HepG2 (cell line): ENCODE results near the gene STPG2. TPM values are rescaled to one million over a fixed set of nuclear protein-coding genes. Genes with fewer than 3 reads are reported as not detected.

Experiments used
- ELF3 ChIP-seq: IDR thresholded peaks from 2 replicates; pipeline ENCODE4 v1.6.1; 2016; ENCODE audit warnings: missing genetic modification reagents, missing compliant biosample characterization
- ERF ChIP-seq: IDR thresholded peaks from 2 replicates; pipeline ENCODE4 v1.6.1; 2018; ENCODE audit warnings: missing biosample characterization, missing genetic modification reagents
- FOSL1 ChIP-seq: sonication (generic); formaldehyde crosslinking; IDR thresholded peaks from 2 replicates; pipeline ENCODE4 v1.9.0; 2021; ENCODE audit warnings: missing genetic modification reagents, borderline replicate concordance
- GRHL1 ChIP-seq: sonication (generic); formaldehyde crosslinking; conservative IDR thresholded peaks from 2 replicates; pipeline ENCODE4 v1.8.0; 2022; ENCODE audit warnings: missing genetic modification reagents
- MZF1 ChIP-seq: sonication (generic); formaldehyde crosslinking; IDR thresholded peaks from 2 replicates; pipeline ENCODE4 v1.8.1; 2023; ENCODE audit warnings: mild to moderate bottlenecking, missing genetic modification reagents, borderline replicate concordance
- SMAD3 ChIP-seq: sonication (generic); formaldehyde crosslinking; IDR thresholded peaks from 2 replicates; pipeline ENCODE4 v1.4.0; 2020; ENCODE audit warnings: missing genetic modification reagents
- SMYD3 ChIP-seq: sonication (generic); formaldehyde crosslinking; IDR thresholded peaks from 2 replicates; pipeline ENCODE4 v1.8.1; 2023; ENCODE audit warnings: mild to moderate bottlenecking, missing genetic modification reagents
- SP1 ChIP-seq, 2 experiments: fragments of 450-650 bp in 1 of 2; sonication (generic) in 1 of 2; formaldehyde crosslinking in 1 of 2; IDR thresholded peaks; 2 replicates each; pipeline versions ENCODE4 v1.4.0 to v1.6.1; 2016 to 2020; ENCODE audit warnings: missing genetic modification reagents in 1 of 2
- SP2 ChIP-seq: sonication (generic); formaldehyde crosslinking; IDR thresholded peaks from 2 replicates; pipeline ENCODE4 v1.5.1; 2020; ENCODE audit warnings: mild to moderate bottlenecking, missing genetic modification reagents
- SP4 ChIP-seq: sonication (generic); formaldehyde crosslinking; IDR thresholded peaks from 2 replicates; pipeline ENCODE4 v1.8.1; 2023; ENCODE audit warnings: mild to moderate bottlenecking, missing genetic modification reagents
- ZBTB34 ChIP-seq: sonication (generic); formaldehyde crosslinking; IDR thresholded peaks from 2 replicates; pipeline ENCODE4 v1.8.0; 2022; ENCODE audit warnings: mild to moderate bottlenecking, missing genetic modification reagents
- ZIK1 ChIP-seq: sonication (generic); formaldehyde crosslinking; IDR thresholded peaks from 2 replicates; pipeline ENCODE4 v1.5.0; 2020; ENCODE audit warnings: mild to moderate bottlenecking, low read depth, missing genetic modification reagents, borderline replicate concordance
- ZNF354B ChIP-seq: sonication (generic); formaldehyde crosslinking; IDR thresholded peaks from 2 replicates; pipeline ENCODE4 v1.8.0; 2022; ENCODE audit warnings: mild to moderate bottlenecking, missing genetic modification reagents
- ZNF441 ChIP-seq: sonication (generic); formaldehyde crosslinking; IDR thresholded peaks from 2 replicates; pipeline ENCODE4 v1.7.0; 2021; ENCODE audit warnings: missing genetic modification reagents, borderline replicate concordance
- ZNF891 ChIP-seq: sonication (generic); formaldehyde crosslinking; IDR thresholded peaks from 2 replicates; pipeline ENCODE4 v1.5.0; 2020; ENCODE audit warnings: mild to moderate bottlenecking, missing genetic modification reagents
- polyA plus RNA-seq, 8 experiments: library from polyadenylated mRNA; depleted of rRNA in 3 of 8; stranded (reverse) in 7 of 8; unstranded in 1 of 8; fragments of >200 nt; fragmentation: Illumina TruSeq in 4 of 8; extraction: Trizol in 4 of 8; gene quantifications; 2 replicates each; pipeline versions ENCODE4 v1.2.1 to v1.2.3, GENCODE V29; 2011 to 2016; ENCODE audit warnings: low read depth in 4 of 8, missing spikeins in 1 of 8, mixed read lengths in 1 of 8; ENCODE audit not compliant: insufficient read depth in 1 of 8
- total RNA-seq, 5 experiments: library from RNA; depleted of rRNA; stranded (reverse); fragments of >200 nt; fragmentation: Illumina TruSeq; extraction: Trizol; gene quantifications; 2 replicates each; pipeline ENCODE4 v1.2.3, GENCODE V29; 2016; ENCODE audit warnings: low read depth in 1 of 5
- TF ChIP-seq, protein P1 (sequence below): IDR thresholded peaks from 2 replicates; pipeline ENCODE4 v1.6.1; 2018; ENCODE audit warnings: missing genetic modification reagents, mild to moderate bottlenecking, missing compliant biosample characterization
- TF ChIP-seq, protein P2 (sequence below): sonication (generic); formaldehyde crosslinking; IDR thresholded peaks from 2 replicates; pipeline ENCODE4 v1.8.1; 2023; ENCODE audit warnings: mild to moderate bottlenecking, missing genetic modification reagents, borderline replicate concordance
- TF ChIP-seq, protein P3 (sequence below): sonication (generic); formaldehyde crosslinking; IDR thresholded peaks from 2 replicates; pipeline ENCODE4 v1.4.0; 2020; ENCODE audit warnings: missing genetic modification reagents

The STPG2 gene
- total and polyA plus RNA-seq, 2 of the 13 experiments (the other 11 are each of a cell fraction or from before 2014, with no cell fraction given) = 0.07 TPM; not detected in 1

GRCh38 chr4:98143001-98143899 is at the start of gene STPG2 (continued):
- TF ChIP-seq SMAD3 = peak; percentile 61; the same call in 1 of the 2 replicates
- TF ChIP-seq ELF3 = peak; percentile 53
- no peak for TF ChIP-seq ZIK1 (CRISPR knock-in tag)
- no peak for TF ChIP-seq MZF1
- TF ChIP-seq GRHL1 (CRISPR knock-in tag) = no peak
- TF ChIP-seq, protein P1, sequence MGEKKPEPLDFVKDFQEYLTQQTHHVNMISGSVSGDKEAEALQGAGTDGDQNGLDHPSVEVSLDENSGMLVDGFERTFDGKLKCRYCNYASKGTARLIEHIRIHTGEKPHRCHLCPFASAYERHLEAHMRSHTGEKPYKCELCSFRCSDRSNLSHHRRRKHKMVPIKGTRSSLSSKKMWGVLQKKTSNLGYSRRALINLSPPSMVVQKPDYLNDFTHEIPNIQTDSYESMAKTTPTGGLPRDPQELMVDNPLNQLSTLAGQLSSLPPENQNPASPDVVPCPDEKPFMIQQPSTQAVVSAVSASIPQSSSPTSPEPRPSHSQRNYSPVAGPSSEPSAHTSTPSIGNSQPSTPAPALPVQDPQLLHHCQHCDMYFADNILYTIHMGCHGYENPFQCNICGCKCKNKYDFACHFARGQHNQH (CRISPR knock-in tag) = peak; percentile 50; the same call in 1 of the 2 replicates
- TF ChIP-seq ZNF354B (CRISPR knock-in tag) = no peak
- no peak for TF ChIP-seq ZNF891 (CRISPR knock-in tag)
- no peak for TF ChIP-seq SP1 (IDR thresholded peaks at IDR 0.05)
- TF ChIP-seq SP1 (CRISPR knock-in tag; IDR thresholded peaks at IDR 0.05) = peak; percentile 91
- TF ChIP-seq ZBTB34 = no peak
- peak; percentile 68; the same call in 1 of the 2 replicates for TF ChIP-seq SP2 (CRISPR knock-in tag)
- no peak for TF ChIP-seq SMYD3 (CRISPR knock-in tag)
- no peak for TF ChIP-seq FOSL1 (CRISPR knock-in tag)
- 0 out of 2 replicates have a peak, but pooled peaks have one; percentile 23 for TF ChIP-seq ERF
- TF ChIP-seq SP4 = peak; percentile 89
- TF ChIP-seq, protein P2, sequence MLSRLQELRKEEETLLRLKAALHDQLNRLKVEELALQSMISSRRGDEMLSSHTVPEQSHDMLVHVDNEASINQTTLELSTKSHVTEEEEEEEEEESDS = 0 out of 2 replicates have a peak, but pooled peaks have one; percentile 44
- TF ChIP-seq ZNF441 (CRISPR knock-in tag) = 0 out of 2 replicates have a peak, but pooled peaks have one; percentile 72
- TF ChIP-seq, protein P3, sequence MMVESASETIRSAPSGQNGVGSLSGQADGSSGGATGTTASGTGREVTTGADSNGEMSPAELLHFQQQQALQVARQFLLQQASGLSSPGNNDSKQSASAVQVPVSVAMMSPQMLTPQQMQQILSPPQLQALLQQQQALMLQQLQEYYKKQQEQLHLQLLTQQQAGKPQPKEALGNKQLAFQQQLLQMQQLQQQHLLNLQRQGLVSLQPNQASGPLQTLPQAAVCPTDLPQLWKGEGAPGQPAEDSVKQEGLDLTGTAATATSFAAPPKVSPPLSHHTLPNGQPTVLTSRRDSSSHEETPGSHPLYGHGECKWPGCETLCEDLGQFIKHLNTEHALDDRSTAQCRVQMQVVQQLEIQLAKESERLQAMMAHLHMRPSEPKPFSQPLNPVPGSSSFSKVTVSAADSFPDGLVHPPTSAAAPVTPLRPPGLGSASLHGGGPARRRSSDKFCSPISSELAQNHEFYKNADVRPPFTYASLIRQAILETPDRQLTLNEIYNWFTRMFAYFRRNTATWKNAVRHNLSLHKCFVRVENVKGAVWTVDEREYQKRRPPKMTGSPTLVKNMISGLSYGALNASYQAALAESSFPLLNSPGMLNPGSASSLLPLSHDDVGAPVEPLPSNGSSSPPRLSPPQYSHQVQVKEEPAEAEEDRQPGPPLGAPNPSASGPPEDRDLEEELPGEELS (CRISPR knock-in tag) = 0 out of 2 replicates have a peak, but pooled peaks have one; percentile 14
